Placental epithelial cell (primary cell): ENCODE measurements around the gene WFDC9. TPM values are rescaled to one million over a fixed set of nuclear protein-coding genes. Genes with fewer than 3 reads are reported as not detected.

Experiments used
- small RNA-seq: library from RNA; depleted of rRNA; stranded (forward); fragments of <200 nt; gene quantifications from one replicate; pipeline ENCODE3, GENCODE V24; 2012
- total RNA-seq: library from RNA; depleted of rRNA; stranded (reverse); fragments of >200 nt; gene quantifications from 2 replicates; pipeline ENCODE4 v1.2.3, GENCODE V29; 2012

Gene WFDC9
- total RNA-seq: not detected in 2 replicates

GRCh38 chr20:45631184-45631583 is at the start of gene WFDC9:
WFDC9 (minus strand) TSS chr20:45631284; CDS start chr20:45610181, 21,103 bp downstream.

DNA sequence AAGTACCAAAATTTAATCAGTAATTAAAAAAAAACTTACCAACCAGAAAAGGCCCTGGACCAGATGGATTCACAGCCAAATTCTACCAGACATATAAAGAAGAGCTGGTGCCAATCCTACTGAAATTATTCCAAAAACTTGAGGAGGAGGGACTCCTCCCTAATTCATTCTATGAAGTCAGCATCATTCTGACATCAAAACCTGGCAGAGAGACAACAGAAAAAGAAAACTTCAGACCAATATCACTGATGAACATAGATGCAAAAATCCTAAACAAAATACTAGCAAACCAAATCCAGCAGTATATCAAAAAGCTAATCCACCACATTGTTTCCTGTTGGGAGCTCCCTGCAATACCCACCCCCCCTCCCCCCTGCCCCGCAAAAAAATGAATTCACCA is 39.1 kb upstream of the WFDC9 start, which contains the start of gene WFDC11:
TSS of gene WFDC11 (minus strand) at position 101 of the 400 bp plus-strand sequence. CDS start 19,639 bp downstream, outside the sequence.

DNA sequence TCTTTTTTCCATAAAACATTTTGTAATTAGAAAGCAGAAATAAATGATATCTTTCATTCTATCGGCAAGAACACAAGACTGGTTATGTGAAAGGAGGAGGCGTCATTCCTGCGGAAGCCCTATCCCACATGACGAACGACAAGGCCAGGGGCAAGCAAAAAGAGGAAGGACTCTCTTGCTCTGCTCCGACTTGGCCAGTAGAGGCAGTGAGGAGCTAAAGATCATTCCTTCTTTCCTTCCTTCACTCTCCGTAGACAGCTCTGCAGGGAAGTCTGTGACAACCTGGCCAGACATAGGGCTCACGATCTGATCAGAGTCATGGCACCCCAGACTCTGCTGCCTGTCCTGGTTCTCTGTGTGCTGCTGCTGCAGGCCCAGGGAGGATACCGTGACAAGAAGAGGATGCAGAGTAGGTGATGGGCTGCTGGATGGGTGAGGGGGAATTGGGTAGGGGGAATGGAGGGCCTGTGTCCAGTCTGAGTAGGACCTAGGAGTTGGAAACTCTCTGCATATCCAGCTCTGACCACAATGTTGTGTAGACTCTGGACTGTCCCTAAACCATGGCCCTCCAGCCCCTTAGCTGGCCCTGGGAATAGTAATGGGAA is 1.5 kb downstream of the WFDC9 start, which contains the start of gene WFDC10A:
TSS of gene WFDC10A (plus strand) at position 244 of the 605 bp plus-strand sequence. CDS start at position 319, 75 bp downstream.

GRCh38 chr20:45579184-45579583 is 51.9 kb downstream of the WFDC9 start, which contains the start of gene WFDC8:
WFDC8 (minus strand) TSS chr20:45579284; CDS start chr20:45579247, 37 bp downstream.

Small RNA genes lying within 50 kb of the gene (small RNA-seq; reads per million reads assigned to genes)
- not detected for gene RNA5SP485

Other genes with a start within 250 kb of the WFDC9 start
- gene DBNDD2, start 223.0 kb downstream of the WFDC9 start, total RNA-seq: 5.4 and 5.5 TPM in 2 replicates
- gene PIGT, start 215.1 kb downstream of the WFDC9 start, total RNA-seq: 55.4 and 59.3 TPM in 2 replicates
- gene WFDC2, start 161.5 kb downstream of the WFDC9 start, total RNA-seq: 12.9 and 31.8 TPM in 2 replicates
- 0.39 TPM in 1 of 2 replicates, not detected in the other for gene SPINT3, start 115.7 kb downstream of the WFDC9 start, total RNA-seq
- gene WFDC6, start 91.8 kb downstream of the WFDC9 start, total RNA-seq: 1.6 TPM in 1 of 2 replicates, not detected in the other
- gene EPPIN, start 83.9 kb downstream of the WFDC9 start, total RNA-seq: 0.11 TPM in 1 of 2 replicates, not detected in the other
- not detected in 2 replicates for gene WFDC8, start 52.0 kb downstream of the WFDC9 start, total RNA-seq
- gene WFDC10A, start 1.5 kb downstream of the WFDC9 start, total RNA-seq: 0.39 TPM in 1 of 2 replicates, not detected in the other
- not detected in 2 replicates for gene WFDC11, start 39.0 kb upstream of the WFDC9 start, total RNA-seq
- not detected in 2 replicates for gene WFDC13, start 70.8 kb upstream of the WFDC9 start, total RNA-seq
- gene WFDC10B, start 73.7 kb upstream of the WFDC9 start, total RNA-seq: not detected in 2 replicates
- gene SPINT4, start 91.1 kb upstream of the WFDC9 start, total RNA-seq: not detected in 2 replicates
- not detected in 2 replicates for gene WFDC3, start 160.6 kb upstream of the WFDC9 start, total RNA-seq
- gene DNTTIP1, start 160.7 kb upstream of the WFDC9 start, total RNA-seq: 11.0 and 11.7 TPM in 2 replicates
- gene UBE2C, start 181.4 kb upstream of the WFDC9 start, total RNA-seq: 3.9 and 16.9 TPM in 2 replicates
- gene TNNC2, start 196.0 kb upstream of the WFDC9 start, total RNA-seq: not detected in 2 replicates
- 61.6 and 65.1 TPM in 2 replicates for gene SNX21, start 202.5 kb upstream of the WFDC9 start, total RNA-seq
- 34.5 and 38.5 TPM in 2 replicates for gene ACOT8, start 226.1 kb upstream of the WFDC9 start, total RNA-seq
- 5.5 and 8.4 TPM in 2 replicates for gene ZSWIM3, start 226.3 kb upstream of the WFDC9 start, total RNA-seq
- 10.2 and 17.5 TPM in 2 replicates for gene ZSWIM1, start 249.9 kb upstream of the WFDC9 start, total RNA-seq